Esophagus muscularis mucosa (tissue), 4 donors: Measurements from ENCODE around the gene MCOLN1. TPM values are rescaled to one million over a fixed set of nuclear protein-coding genes. Genes with fewer than 3 reads are reported as not detected.

Experiments used
- DNase-seq: peaks from one replicate; pipeline ENCODE4 v3.0.0-alpha.2; 2017; ENCODE audit errors: extremely low spot score
- H3K27ac ChIP-seq, 4 donors: fragments of 200-600 bp; sonication (generic); replicated peaks in 1 of 4; 1 replicate in 3 of 4; 2 replicates in 1 of 4; pipeline ENCODE4 v1.5.1; 2016 to 2019; ENCODE audit warnings: mild to moderate bottlenecking in 1 of 4
- H3K27me3 ChIP-seq, 4 donors: fragments of 200-600 bp; sonication (generic); one replicate each; pipeline versions ENCODE4 v1.5.1 to v1.6.0; 2016 to 2019
- H3K36me3 ChIP-seq, 4 donors: fragments of 200-600 bp; sonication (generic); one replicate each; pipeline ENCODE4 v1.5.1; 2016 to 2019
- H3K4me1 ChIP-seq, 4 donors: fragments of 200-600 bp; sonication (generic); one replicate each; pipeline ENCODE4 v1.5.1; 2016 to 2019
- H3K4me3 ChIP-seq, 4 donors: fragments of 200-600 bp; sonication (generic); 1 replicate in 2 of 4; 2 replicates in 2 of 4; pipeline ENCODE4 v1.5.1; 2016 to 2019; ENCODE audit warnings: mild to moderate bottlenecking in 4 of 4, moderate library complexity in 1 of 4
- H3K9me3 ChIP-seq, 4 donors: fragments of 200-600 bp; sonication (generic); 1 replicate in 3 of 4; 2 replicates in 1 of 4; pipeline ENCODE4 v1.5.1; 2016 to 2019
- EP300 ChIP-seq: sonication (generic); formaldehyde crosslinking; IDR thresholded peaks from one replicate; pipeline ENCODE4 v1.6.1; 2017; ENCODE audit warnings: antibody characterized with exemption
- POLR2A ChIP-seq: fragments of 450-650 bp; IDR thresholded peaks from one replicate; pipeline ENCODE4 v1.6.1; 2017; ENCODE audit warnings: antibody characterized with exemption, moderate library complexity, mild to moderate bottlenecking, low read depth
- POLR2AphosphoS5 ChIP-seq, 2 donors: sonication (generic); formaldehyde crosslinking; IDR thresholded peaks; one replicate each; pipeline ENCODE4 v1.6.1; 2017; ENCODE audit warnings: antibody characterized with exemption in 2 of 2
- WGBS: methylation state at CpG from one replicate; pipeline ENCODE4 v1.1.5; 2018; 5-methylcytosine and 5-hydroxymethylcytosine counted together
- intact Hi-C: fragments of 100-400 bp; cut with DNase I; formaldehyde crosslinking; loops from one replicate; pipeline ENCODE4 v1.15.1; 2023
- total RNA-seq, 4 donors: library from RNA; depleted of rRNA; stranded (reverse); fragments of >200 nt; gene quantifications; one replicate each; pipeline versions ENCODE4 v1.1.0 to v1.2.1, GENCODE V29; 2016
- TF ChIP-seq, protein P1 (sequence below), 3 experiments: fragments of 200-600 bp in 2 of 3; fragments of 450-650 bp in 1 of 3; sonication (generic) in 2 of 3; IDR thresholded peaks; one replicate each; pipeline ENCODE4 v1.5.1; 2017 to 2019; ENCODE audit warnings: antibody characterized with exemption in 3 of 3, mild to moderate bottlenecking in 2 of 3, moderate library complexity in 1 of 3

Gene MCOLN1
- total RNA-seq, 4 donors from 2014 or later: 11.3 to 20.7 (median 14.4) TPM

DNA sequence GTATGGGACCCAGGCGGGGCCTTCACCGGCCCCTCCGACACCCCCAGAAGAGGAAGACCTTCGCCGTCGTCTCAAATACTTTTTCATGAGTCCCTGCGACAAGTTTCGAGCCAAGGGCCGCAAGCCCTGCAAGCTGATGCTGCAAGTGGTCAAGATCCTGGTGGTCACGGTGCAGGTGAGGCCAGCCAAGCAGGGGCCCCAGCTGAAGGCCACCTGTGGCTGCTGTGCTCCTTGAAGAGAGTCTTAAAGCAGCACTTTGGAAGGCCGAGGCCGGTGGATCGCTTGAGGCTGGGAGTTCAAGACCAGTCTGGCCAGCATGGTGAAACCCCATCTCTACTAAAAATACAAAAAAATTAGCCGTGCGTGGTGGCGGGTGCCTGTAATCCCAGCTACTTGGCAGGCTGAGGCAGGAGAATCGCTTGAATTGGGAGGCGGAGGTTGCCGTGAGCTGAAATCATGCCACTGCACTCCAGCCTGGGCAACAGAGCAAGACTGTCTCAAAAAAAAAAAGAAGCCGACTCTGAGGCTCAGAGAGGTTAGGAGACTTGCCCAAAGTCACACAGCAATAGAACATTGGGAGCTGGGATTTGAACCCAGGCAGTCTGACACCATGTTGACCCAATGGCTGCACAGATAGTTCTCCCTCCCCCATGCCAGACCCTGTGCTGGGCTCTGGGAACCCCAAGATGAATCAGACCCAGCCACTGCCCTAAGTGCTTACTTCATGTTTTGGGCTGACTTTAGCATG is 2.7 kb downstream of the MCOLN1 start:
- TF ChIP-seq EP300 (no peak), POLR2AphosphoS5 (IDR thresholded peaks at IDR 0.05) (no peak), POLR2A (no peak)
- TF ChIP-seq, protein P1, sequence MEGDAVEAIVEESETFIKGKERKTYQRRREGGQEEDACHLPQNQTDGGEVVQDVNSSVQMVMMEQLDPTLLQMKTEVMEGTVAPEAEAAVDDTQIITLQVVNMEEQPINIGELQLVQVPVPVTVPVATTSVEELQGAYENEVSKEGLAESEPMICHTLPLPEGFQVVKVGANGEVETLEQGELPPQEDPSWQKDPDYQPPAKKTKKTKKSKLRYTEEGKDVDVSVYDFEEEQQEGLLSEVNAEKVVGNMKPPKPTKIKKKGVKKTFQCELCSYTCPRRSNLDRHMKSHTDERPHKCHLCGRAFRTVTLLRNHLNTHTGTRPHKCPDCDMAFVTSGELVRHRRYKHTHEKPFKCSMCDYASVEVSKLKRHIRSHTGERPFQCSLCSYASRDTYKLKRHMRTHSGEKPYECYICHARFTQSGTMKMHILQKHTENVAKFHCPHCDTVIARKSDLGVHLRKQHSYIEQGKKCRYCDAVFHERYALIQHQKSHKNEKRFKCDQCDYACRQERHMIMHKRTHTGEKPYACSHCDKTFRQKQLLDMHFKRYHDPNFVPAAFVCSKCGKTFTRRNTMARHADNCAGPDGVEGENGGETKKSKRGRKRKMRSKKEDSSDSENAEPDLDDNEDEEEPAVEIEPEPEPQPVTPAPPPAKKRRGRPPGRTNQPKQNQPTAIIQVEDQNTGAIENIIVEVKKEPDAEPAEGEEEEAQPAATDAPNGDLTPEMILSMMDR (IDR thresholded peaks at IDR 0.05): no peak
- Histone ChIP-seq H3K36me3 (peaks cover 25 to 68% (median 59%) of the 10 kb centered on the region in 4 donors), H3K9me3 (no peaks in the 10 kb centered on the region)

GRCh38 chr19:7526059-7526929 is 3.9 kb downstream of the MCOLN1 start:
- Histone ChIP-seq H3K27ac (no peak overlapping the region), H3K9me3 (no peaks in the 10 kb centered on the region), H3K4me1 (peaks cover 15 to 46% (median 28%) of the 10 kb centered on the region in 4 donors), H3K4me3 (no peak overlapping the region), H3K36me3 (peaks cover 23 to 72% (median 63%) of the 10 kb centered on the region in 4 donors), H3K27me3 (no peaks in the 10 kb centered on the region)
- intact Hi-C loops: no loop called here
- WGBS: 82% methylated on average over 14 of the region's 31 CpGs
- DNase-seq: no peak
- TF ChIP-seq POLR2A (no peak), EP300 (no peak), POLR2AphosphoS5 (IDR thresholded peaks at IDR 0.05) (no peak)
- TF ChIP-seq, protein P1 (IDR thresholded peaks at IDR 0.05): no peak

More for the DNA sequence above, 2.7 kb downstream of the MCOLN1 start:
- H3K27ac ChIP-seq: no peak overlapping the region
- no peaks in the 10 kb centered on the region for H3K27me3 ChIP-seq
- 92% methylated on average over 17 of the region's 20 CpGs for WGBS
- DNase-seq: no peak
- intact Hi-C loops: loop anchor here (5.0 kb wide), 1 partner anchor 38 kb away; the partner anchor contains the start of gene PEX11G
- peaks cover 15 to 46% (median 29%) of the 10 kb centered on the region in 4 donors for H3K4me1 ChIP-seq
- no peak overlapping the region for H3K4me3 ChIP-seq

DNA sequence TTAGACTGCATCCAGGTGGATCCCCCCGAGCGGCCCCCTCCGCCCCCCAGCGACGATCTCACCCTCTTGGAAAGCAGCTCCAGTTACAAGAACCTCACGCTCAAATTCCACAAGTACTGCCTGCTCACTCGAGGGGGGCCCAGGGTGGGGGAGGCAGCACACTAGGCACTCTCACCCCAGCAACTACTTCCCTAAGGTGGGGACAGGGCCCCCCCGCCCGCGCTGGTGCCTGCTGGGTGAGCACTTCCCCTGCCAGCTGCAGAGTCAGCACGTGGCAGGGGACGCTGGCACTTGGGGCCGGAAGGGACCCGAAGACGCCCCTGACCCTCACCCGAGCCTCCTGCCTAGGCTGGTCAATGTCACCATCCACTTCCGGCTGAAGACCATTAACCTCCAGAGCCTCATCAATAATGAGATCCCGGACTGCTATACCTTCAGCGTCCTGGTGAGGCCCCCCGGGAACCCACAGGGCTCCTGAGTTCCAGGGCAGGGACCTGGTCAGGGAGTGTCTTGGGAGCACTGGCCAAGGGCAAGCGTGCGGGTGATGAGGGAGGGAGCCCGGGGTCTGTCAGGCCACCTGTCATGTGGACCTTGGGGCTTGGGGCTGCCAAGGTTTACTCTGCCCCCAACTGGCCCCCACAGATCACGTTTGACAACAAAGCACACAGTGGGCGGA is 5.2 kb downstream of the MCOLN1 start:
- intact Hi-C loops: no loop called here
- H3K27me3 ChIP-seq: no peaks in the 10 kb centered on the region
- H3K36me3 ChIP-seq: peaks cover 23 to 84% (median 68%) of the 10 kb centered on the region in 4 donors
- no peaks in the 10 kb centered on the region for H3K9me3 ChIP-seq
- TF ChIP-seq, protein P1 (IDR thresholded peaks at IDR 0.05): no peak
- no peak for TF ChIP-seq POLR2AphosphoS5 (IDR thresholded peaks at IDR 0.05)
- TF ChIP-seq EP300: no peak
- no peak for TF ChIP-seq POLR2A
- H3K4me3 ChIP-seq: no peak overlapping the region
- H3K27ac ChIP-seq: no peak overlapping the region
- peaks cover 8 to 36% (median 17%) of the 10 kb centered on the region in 4 donors for H3K4me1 ChIP-seq
- 68% methylated on average over 15 of the region's 25 CpGs for WGBS
- no peak for DNase-seq

DNA sequence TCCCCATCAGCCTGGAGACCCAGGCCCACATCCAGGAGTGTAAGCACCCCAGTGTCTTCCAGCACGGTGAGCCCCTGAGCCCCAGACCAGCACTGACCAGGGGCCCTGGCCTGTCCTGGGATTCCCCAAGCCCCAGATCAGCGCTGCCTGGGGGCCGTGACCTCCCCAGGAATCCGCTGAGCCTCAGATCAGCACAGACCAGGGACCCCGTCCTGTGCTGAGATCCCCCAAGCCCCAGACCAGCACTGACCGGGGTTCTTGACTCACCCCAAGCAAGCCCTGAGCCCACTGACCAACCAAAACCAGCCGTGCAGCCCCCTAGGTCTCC is 5.7 kb downstream of the MCOLN1 start:
- H3K36me3 ChIP-seq: peaks cover 23 to 84% (median 70%) of the 10 kb centered on the region in 4 donors
- no peak for TF ChIP-seq POLR2AphosphoS5 (IDR thresholded peaks at IDR 0.05)
- no peak for TF ChIP-seq EP300
- TF ChIP-seq, protein P1 (IDR thresholded peaks at IDR 0.05): no peak
- TF ChIP-seq POLR2A: no peak
- no peaks in the 10 kb centered on the region for H3K27me3 ChIP-seq
- peaks cover 8 to 36% (median 16%) of the 10 kb centered on the region in 4 donors for H3K4me1 ChIP-seq
- no peaks in the 10 kb centered on the region for H3K9me3 ChIP-seq
- DNase-seq: no peak
- WGBS: 95% methylated on average over 6 of the region's 7 CpGs
- H3K27ac ChIP-seq: no peak overlapping the region
- H3K4me3 ChIP-seq: no peak overlapping the region
- intact Hi-C loops: no loop called here
